SK-N-SH treated with all-trans-retinoic acid at 6 μM for 48 hours (cell line): Measurements from ENCODE around the gene NUBPL.

Source experiments
- BACH2 ChIP-seq: fragments of 250-450 bp; sonication (Bioruptor Pico); IDR thresholded peaks from 2 replicates; pipeline ENCODE4 v1.9.0; 2021; ENCODE audit warnings: mild to moderate bottlenecking, borderline replicate concordance
- GLIS3 ChIP-seq: fragments of 250-450 bp; sonication (Bioruptor Pico); IDR thresholded peaks from 2 replicates; pipeline ENCODE4 v1.5.0; 2020; ENCODE audit warnings: mild to moderate bottlenecking, moderate library complexity
- ISL1 ChIP-seq: fragments of 250-450 bp; sonication (Bioruptor Pico); IDR thresholded peaks from 2 replicates; pipeline ENCODE4 v2.1.2; 2022; ENCODE audit warnings: mild to moderate bottlenecking, moderate library complexity
- PPARA ChIP-seq: fragments of 250-450 bp; sonication (Bioruptor Pico); IDR thresholded peaks from 2 replicates; pipeline ENCODE4 v1.5.0; 2020; ENCODE audit warnings: mild to moderate bottlenecking, borderline replicate concordance
- RARB ChIP-seq: fragments of 250-450 bp; sonication (Bioruptor Pico); IDR thresholded peaks from 2 replicates; pipeline ENCODE4 v1.8.0; 2021; ENCODE audit warnings: mild to moderate bottlenecking, moderate library complexity
- ZFP30 ChIP-seq: fragments of 450-650 bp; formaldehyde crosslinking; IDR thresholded peaks from 2 replicates; pipeline ENCODE4 v1.5.0; 2022; ENCODE audit warnings: mild to moderate bottlenecking, moderate library complexity
- ZNF70 ChIP-seq: fragments of 450-650 bp; formaldehyde crosslinking; IDR thresholded peaks from 2 replicates; pipeline ENCODE4 v1.5.0; 2020; ENCODE audit warnings: mild to moderate bottlenecking, moderate library complexity
- TF ChIP-seq, protein P1 (sequence below): fragments of 250-450 bp; sonication (Bioruptor Pico); IDR thresholded peaks from 2 replicates; pipeline ENCODE4 v1.8.0; 2020; ENCODE audit warnings: mild to moderate bottlenecking, moderate library complexity, borderline replicate concordance
- TF ChIP-seq, protein P2 (sequence below): fragments of 250-450 bp; sonication (Bioruptor Pico); IDR thresholded peaks from 2 replicates; pipeline ENCODE4 v1.5.1; 2021; ENCODE audit warnings: mild to moderate bottlenecking, moderate library complexity
- TF ChIP-seq, protein P3 (sequence below): fragments of 250-450 bp; sonication (Bioruptor Pico); IDR thresholded peaks from 2 replicates; pipeline ENCODE4 v1.5.1; 2020; ENCODE audit warnings: low read depth, mild to moderate bottlenecking, moderate library complexity
- TF ChIP-seq, protein P4 (sequence below): fragments of 250-450 bp; sonication (Bioruptor Pico); IDR thresholded peaks from 2 replicates; pipeline ENCODE4 v1.5.0; 2020; ENCODE audit warnings: mild to moderate bottlenecking, moderate library complexity
- TF ChIP-seq, protein P5 (sequence below): fragments of 250-450 bp; sonication (Bioruptor Pico); IDR thresholded peaks from 2 replicates; pipeline ENCODE4 v1.8.0; 2021; ENCODE audit warnings: low read depth, mild to moderate bottlenecking, moderate library complexity, borderline replicate concordance

DNA sequence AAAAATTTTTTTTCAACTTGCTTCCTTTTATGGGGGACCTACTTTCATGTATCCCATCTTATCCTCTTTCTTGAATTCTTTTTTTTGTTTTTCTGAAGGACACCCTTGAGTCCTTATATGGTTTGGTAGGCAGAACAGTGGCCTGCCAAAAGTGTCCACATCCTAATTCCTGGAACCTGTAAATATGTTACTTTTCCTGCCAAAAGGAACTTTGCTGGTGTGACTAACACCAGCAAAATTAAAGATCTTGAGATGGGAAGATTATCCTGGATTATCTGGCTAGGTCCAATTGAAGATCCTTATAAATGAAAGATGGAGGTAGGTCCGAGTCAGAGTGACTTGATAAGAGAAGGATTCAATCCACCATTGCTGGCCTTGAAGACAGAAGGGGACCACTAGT is 5.3 kb downstream of the NUBPL start:
- TF ChIP-seq, protein P1, sequence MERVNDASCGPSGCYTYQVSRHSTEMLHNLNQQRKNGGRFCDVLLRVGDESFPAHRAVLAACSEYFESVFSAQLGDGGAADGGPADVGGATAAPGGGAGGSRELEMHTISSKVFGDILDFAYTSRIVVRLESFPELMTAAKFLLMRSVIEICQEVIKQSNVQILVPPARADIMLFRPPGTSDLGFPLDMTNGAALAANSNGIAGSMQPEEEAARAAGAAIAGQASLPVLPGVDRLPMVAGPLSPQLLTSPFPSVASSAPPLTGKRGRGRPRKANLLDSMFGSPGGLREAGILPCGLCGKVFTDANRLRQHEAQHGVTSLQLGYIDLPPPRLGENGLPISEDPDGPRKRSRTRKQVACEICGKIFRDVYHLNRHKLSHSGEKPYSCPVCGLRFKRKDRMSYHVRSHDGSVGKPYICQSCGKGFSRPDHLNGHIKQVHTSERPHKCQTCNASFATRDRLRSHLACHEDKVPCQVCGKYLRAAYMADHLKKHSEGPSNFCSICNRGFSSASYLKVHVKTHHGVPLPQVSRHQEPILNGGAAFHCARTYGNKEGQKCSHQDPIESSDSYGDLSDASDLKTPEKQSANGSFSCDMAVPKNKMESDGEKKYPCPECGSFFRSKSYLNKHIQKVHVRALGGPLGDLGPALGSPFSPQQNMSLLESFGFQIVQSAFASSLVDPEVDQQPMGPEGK (CRISPR knock-in tag), result no peak
- TF ChIP-seq RARB (CRISPR knock-in tag) (no peak), PPARA (no peak), ZNF70 (CRISPR knock-in tag) (no peak), ZFP30 (CRISPR knock-in tag) (no peak), BACH2 (CRISPR knock-in tag) (no peak), ISL1 (CRISPR knock-in tag) (no peak), GLIS3 (CRISPR knock-in tag) (no peak)
- TF ChIP-seq, protein P2, sequence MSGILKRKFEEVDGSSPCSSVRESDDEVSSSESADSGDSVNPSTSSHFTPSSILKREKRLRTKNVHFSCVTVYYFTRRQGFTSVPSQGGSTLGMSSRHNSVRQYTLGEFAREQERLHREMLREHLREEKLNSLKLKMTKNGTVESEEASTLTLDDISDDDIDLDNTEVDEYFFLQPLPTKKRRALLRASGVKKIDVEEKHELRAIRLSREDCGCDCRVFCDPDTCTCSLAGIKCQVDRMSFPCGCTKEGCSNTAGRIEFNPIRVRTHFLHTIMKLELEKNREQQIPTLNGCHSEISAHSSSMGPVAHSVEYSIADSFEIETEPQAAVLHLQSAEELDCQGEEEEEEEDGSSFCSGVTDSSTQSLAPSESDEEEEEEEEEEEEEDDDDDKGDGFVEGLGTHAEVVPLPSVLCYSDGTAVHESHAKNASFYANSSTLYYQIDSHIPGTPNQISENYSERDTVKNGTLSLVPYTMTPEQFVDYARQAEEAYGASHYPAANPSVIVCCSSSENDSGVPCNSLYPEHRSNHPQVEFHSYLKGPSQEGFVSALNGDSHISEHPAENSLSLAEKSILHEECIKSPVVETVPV (CRISPR knock-in tag), result no peak
- TF ChIP-seq, protein P3, sequence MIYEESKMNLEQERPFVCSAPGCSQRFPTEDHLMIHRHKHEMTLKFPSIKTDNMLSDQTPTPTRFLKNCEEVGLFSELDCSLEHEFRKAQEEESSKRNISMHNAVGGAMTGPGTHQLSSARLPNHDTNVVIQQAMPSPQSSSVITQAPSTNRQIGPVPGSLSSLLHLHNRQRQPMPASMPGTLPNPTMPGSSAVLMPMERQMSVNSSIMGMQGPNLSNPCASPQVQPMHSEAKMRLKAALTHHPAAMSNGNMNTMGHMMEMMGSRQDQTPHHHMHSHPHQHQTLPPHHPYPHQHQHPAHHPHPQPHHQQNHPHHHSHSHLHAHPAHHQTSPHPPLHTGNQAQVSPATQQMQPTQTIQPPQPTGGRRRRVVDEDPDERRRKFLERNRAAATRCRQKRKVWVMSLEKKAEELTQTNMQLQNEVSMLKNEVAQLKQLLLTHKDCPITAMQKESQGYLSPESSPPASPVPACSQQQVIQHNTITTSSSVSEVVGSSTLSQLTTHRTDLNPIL (CRISPR knock-in tag), result no peak
- TF ChIP-seq, protein P4, sequence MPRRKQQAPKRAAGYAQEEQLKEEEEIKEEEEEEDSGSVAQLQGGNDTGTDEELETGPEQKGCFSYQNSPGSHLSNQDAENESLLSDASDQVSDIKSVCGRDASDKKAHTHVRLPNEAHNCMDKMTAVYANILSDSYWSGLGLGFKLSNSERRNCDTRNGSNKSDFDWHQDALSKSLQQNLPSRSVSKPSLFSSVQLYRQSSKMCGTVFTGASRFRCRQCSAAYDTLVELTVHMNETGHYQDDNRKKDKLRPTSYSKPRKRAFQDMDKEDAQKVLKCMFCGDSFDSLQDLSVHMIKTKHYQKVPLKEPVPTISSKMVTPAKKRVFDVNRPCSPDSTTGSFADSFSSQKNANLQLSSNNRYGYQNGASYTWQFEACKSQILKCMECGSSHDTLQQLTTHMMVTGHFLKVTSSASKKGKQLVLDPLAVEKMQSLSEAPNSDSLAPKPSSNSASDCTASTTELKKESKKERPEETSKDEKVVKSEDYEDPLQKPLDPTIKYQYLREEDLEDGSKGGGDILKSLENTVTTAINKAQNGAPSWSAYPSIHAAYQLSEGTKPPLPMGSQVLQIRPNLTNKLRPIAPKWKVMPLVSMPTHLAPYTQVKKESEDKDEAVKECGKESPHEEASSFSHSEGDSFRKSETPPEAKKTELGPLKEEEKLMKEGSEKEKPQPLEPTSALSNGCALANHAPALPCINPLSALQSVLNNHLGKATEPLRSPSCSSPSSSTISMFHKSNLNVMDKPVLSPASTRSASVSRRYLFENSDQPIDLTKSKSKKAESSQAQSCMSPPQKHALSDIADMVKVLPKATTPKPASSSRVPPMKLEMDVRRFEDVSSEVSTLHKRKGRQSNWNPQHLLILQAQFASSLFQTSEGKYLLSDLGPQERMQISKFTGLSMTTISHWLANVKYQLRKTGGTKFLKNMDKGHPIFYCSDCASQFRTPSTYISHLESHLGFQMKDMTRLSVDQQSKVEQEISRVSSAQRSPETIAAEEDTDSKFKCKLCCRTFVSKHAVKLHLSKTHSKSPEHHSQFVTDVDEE (CRISPR knock-in tag), result no peak
- TF ChIP-seq, protein P5, sequence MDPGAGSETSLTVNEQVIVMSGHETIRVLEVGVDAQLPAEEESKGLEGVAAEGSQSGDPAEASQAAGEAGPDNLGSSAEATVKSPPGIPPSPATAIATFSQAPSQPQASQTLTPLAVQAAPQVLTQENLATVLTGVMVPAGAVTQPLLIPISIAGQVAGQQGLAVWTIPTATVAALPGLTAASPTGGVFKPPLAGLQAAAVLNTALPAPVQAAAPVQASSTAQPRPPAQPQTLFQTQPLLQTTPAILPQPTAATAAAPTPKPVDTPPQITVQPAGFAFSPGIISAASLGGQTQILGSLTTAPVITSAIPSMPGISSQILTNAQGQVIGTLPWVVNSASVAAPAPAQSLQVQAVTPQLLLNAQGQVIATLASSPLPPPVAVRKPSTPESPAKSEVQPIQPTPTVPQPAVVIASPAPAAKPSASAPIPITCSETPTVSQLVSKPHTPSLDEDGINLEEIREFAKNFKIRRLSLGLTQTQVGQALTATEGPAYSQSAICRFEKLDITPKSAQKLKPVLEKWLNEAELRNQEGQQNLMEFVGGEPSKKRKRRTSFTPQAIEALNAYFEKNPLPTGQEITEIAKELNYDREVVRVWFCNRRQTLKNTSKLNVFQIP (CRISPR knock-in tag), result no peak
